SW480 (cell line): ENCODE measurements around the gene HLA-DRB1.
"Not testable (repeated sequence)": the region's sequence is repeated elsewhere in the genome, so short reads cannot be mapped to it uniquely, and the experiment has no call there.

Source experiments
- DNase-seq: peaks from one replicate; pipeline ENCODE4 v3.0.0-alpha.2; 2016; ENCODE audit warnings: low spot score

The HLA-DRB1 gene

DNA sequence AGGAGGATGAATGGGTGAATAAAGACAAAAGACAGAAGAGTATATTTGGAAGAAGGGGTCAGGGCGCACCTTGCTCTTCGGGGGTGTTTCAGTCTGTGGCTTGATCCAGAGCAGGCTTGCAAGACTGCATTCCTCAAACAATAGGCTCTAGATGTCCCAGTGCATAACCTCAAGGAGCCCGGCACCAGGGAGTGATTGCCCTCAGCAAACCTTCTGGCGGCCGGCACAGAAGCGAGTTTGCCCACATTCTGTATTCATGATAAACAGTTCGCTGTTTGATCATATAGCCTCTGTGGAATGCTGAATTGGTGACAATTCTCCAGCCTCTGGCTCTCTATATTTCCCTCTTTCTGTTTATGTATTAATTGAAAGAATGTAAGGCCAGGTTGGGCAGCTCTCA lies 29.9 kb downstream of the HLA-DRB1 start:
- DNase-seq = no peak

DNA sequence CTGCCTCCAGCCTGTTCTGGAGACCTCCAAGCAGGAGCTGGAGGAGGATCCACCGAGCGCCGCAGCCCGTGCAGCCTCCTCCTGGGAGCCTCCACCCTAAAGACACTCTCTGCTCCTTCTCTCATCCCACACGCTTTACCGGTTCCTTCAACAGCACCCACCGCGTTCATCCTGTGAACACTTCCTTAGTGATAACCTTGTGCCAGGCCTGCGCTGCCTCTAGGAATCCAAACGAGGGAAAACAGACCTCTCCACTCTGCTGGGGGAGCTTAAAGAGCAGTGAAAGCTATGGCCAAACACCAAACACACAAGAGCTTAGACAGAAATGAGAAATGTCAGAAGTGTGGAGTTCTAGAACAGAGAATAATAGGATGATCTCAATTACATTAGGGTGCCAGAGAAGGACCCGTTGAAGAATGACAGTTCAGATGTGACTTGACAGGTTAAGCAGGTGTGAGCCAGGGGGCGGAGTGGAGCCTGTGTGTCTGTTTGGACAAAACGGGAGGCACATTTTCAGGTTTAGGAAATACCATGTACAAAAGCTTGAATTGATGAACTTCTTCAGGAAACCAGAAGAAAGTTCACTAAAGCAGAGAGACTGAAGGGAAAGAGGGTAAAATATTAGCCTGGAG lies 31.1 kb downstream of the HLA-DRB1 start:
- DNase-seq = no peak

DNA sequence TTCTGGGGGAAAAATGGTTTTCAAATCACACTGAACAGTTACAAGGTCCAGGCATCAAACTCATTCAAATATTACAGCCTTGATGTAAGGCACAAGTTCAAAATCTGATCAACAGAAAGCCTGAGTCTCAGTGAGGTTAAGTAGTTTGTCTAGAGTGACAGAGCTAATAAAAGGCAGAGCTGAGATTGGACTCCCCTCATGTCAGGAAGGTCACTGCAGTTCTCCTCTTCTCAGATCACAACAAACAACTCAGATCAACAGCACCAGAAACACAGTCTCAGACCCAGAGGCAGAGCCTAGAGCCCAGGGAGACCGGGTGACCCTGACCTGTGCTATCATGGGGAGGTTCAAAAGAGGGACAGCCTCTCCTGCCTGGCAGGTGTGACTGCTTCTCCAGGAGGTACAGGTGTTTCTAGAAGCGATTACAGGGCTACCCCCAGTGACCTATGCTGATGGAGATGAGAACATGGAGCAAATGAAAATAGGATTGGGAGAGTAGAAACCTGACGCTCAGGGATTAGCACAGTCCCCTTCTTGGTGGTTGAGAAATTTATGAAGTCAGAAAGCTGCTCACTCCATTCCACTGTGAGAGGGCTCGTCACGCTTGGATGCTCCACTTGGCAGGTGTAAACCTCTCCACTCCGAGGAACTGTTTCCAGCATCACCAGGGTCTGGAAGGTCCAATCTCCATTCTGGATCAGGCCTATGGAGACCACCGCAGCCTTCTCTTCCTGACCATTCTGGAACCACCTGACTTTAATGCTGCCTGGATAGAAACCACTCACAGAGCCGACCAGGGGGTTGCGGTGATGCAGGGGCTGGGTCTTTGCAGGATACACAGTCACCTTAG lies 35.3 kb downstream of the HLA-DRB1 start:
- DNase-seq = no peak

DNA sequence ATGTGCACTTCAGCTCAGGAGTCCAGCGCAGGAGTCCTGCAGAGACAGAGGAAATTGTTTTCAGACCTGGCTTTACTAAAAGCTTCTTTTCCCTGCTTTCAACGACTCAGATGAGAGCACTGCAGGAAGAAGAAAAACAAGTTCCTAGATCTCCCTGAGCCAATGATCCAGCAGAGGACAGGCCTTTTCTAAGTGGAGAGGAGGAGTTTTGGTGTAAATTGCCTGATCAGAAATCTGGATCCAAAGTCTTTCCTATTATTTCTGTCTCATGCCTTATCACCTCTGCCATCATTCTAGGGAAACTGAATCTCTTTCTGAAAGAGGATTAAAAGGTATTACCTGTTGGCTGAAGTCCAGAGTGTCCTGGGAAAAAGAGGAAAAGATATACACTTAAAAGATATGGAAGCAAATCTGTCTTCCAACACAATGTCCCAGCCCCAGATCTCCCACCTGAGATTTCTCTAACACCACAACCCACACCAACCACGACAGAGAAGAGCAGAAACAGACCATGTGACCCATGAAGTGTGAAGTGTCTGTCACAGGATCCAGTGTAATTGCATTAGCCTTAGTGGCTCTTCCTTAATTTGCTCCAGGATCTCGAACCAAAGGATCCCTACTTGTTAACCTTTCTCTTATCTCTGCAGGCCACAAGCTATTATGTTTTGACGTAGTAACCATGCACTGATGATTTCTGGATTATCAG lies 36.5 kb downstream of the HLA-DRB1 start:
- DNase-seq = no peak

DNA sequence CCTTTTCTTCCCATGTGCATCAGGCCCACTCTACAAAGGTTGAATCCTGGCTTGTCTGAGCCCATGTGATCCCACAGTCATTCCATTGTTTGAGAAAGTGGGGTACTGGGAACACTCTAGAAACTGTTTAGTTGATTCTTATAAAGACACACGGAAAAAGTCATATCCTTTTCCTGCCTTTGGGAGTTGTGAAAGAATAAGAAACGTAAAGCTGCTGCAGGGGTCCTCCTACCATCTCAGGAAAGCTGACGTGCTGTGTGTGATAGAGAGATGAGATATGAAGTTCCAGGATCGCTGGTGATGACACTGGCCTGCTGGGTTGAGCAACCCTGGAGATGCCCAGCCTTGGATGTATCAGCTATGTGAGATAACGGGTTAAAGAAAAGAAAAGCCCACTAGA lies 38.2 kb downstream of the HLA-DRB1 start:
- DNase-seq = no peak

DNA sequence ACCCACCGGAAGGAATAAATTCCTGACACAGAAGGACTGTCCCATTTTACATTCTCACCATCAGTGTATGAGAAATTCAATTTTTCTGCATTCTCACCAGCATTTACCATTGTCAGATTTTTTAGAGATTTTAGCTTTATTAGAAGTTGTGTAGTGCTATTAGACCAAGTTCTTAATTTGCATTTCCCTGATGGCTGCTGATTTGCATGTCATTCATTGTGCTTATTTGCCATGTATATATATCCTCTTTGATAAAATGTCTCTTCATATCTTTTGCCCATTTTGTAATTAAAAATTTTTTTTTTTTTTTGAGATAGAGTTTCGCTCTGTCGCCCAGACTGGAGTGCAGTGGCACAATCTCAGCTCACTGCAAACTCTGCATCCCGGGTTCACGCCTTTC lies 49.8 kb downstream of the HLA-DRB1 start:
- no peak for DNase-seq

DNA sequence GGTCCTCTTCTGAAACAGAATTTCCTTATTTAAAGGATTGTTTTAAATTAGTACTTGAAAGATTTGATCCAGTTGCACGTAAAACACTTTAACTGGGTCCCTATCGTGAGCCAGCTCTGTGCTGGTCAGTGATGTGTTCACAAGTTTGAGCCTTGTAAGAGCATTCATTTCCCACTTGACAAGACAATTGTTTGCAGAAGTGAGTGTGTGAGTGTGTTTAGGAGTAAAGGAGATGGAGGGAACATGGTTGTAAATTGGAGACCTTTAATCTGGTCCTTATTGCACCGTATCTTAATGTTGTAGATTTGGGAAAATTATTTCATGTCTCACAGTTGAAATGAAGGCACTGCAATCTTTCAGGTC lies 59.2 kb downstream of the HLA-DRB1 start:
- DNase-seq = not testable (repeated sequence)

DNA sequence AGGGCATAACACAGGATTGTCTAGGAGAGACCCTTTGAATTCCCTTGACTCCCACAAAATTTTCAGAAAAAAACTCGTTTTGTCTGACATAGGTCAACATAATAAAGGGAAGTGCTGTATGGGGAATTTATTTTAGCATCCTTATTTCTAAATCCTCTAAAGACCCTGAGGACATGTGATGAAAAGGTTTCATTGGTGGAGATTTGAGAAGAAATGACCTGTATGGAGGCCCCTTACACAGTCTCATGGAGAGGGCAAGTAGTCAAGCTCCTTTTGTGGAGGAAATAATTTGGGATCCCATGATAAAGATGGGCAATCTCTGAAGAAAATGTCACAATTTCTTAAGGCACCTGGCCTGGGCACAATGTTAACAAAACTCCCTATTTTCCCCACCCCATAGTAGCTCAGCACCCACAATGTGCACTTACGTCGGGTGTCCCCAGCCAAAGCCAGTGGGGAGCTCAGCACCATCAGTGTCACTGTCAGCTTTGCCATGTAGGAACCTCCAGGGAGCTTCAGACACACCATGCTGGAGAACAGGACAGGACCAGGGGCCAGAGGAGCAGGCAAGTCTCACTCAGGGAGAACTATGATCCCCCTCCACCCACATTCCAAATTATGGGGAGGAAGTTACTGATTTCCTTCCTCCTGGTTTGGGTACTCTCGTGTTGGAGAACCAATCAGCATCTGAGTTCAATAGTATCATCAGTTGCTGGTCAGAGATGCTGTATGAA lies 59.8 kb downstream of the HLA-DRB1 start, which contains the start of gene HLA-DRB5:
Gene HLA-DRB5 (minus strand): TSS at position 591 of the 734 bp plus-strand sequence. CDS start 63 bp downstream, at position 528.
- no peak for DNase-seq
